Breast epithelium (tissue), 3 donors: Measurements from ENCODE around the gene TMED7.
A peak's percentile ranks its signal among the peaks of the same experiment; 100 is the strongest.

Source experiments
- POLR2A ChIP-seq: fragments of 450-650 bp; IDR thresholded peaks from one replicate; pipeline ENCODE4 v1.6.1; 2016; ENCODE audit warnings: antibody characterized with exemption, mild to moderate bottlenecking, moderate library complexity
- POLR2AphosphoS5 ChIP-seq, 3 donors: sonication (generic); formaldehyde crosslinking; IDR thresholded peaks; one replicate each; pipeline ENCODE4 v1.6.1; 2017; ENCODE audit warnings: antibody characterized with exemption in 3 of 3
- TF ChIP-seq, protein P1 (sequence below), 3 donors: fragments of 450-650 bp; IDR thresholded peaks; one replicate each; pipeline ENCODE4 v1.5.1; 2016 to 2017; ENCODE audit warnings: antibody characterized with exemption in 3 of 3, mild to moderate bottlenecking in 3 of 3, moderate library complexity in 3 of 3

DNA sequence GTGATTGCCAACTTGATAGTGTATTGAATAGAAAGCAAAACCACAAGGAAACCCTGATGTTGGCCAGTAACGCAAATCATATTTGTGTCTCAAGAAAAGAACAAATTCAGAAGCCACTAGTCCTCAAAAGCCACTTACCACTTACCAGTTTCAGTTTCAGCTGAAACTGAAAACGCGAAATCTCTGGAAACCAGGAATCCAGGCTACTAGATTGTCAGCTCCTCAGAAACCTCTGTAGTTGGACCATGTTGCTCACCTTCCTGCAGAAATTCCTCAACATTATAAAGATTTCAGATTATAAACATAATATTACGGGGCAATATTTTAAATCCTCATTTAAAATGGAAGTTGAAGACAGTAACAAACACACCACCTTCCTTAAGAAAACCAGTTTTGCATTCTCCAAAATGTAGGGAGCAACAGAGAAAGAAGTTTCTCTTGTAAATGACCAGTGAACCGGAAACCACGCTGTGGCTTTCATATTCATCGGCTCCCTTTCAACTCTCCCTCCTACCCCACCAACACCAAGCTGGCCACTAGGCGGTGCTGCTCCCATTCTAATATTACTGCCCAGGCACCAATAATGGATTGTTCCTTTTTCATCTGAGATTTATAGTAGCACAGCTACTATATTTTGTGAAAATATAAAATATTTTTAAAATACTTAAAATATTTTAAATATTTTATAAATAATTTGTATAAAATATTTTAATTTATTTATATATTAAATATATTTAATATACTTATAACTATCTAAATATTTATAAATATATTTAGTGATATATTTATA lies 8.7 kb upstream of the TMED7 start:
- TF ChIP-seq, protein P1, sequence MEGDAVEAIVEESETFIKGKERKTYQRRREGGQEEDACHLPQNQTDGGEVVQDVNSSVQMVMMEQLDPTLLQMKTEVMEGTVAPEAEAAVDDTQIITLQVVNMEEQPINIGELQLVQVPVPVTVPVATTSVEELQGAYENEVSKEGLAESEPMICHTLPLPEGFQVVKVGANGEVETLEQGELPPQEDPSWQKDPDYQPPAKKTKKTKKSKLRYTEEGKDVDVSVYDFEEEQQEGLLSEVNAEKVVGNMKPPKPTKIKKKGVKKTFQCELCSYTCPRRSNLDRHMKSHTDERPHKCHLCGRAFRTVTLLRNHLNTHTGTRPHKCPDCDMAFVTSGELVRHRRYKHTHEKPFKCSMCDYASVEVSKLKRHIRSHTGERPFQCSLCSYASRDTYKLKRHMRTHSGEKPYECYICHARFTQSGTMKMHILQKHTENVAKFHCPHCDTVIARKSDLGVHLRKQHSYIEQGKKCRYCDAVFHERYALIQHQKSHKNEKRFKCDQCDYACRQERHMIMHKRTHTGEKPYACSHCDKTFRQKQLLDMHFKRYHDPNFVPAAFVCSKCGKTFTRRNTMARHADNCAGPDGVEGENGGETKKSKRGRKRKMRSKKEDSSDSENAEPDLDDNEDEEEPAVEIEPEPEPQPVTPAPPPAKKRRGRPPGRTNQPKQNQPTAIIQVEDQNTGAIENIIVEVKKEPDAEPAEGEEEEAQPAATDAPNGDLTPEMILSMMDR (IDR thresholded peaks at IDR 0.05) = peak; percentile 72 to 94 (median 90)
- TF ChIP-seq POLR2A (no peak), POLR2AphosphoS5 (IDR thresholded peaks at IDR 0.05) (peak in 2 of 3 donors; percentile 22 to 47)
